Activated CD8-positive, alpha-beta memory T cell treated with anti-CD3 and anti-CD28 coated beads for 1 hour (primary cell): ENCODE results near the gene SLC17A9.

ENCODE experiments used
- DNase-seq, 2 donors: peaks; one replicate each; pipeline ENCODE4 v3.0.0-alpha.2; 2020; ENCODE audit warnings: low read depth in 1 of 2; ENCODE audit errors: extremely low read depth in 1 of 2

Gene SLC17A9

DNA sequence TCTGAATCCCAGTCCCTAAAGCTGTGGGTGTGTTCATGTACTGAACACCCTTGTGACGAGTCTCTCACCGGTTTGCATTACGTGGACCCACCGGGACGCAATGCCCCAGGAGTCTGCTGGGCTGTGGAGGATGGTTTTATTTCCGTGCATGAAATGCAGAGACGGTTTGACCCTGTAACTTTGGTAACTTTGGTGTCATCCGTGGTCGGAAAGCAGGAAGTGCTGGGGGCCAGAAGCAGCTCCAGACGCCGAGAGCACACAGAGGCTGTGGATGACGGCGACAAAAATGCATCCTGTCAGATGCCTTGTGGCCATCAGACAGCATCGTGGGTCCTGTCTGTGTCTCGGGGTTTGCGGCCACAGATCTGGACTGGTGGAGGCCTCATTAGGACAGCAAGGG is 47.1 kb downstream of the SLC17A9 start:
- no peak for DNase-seq

DNA sequence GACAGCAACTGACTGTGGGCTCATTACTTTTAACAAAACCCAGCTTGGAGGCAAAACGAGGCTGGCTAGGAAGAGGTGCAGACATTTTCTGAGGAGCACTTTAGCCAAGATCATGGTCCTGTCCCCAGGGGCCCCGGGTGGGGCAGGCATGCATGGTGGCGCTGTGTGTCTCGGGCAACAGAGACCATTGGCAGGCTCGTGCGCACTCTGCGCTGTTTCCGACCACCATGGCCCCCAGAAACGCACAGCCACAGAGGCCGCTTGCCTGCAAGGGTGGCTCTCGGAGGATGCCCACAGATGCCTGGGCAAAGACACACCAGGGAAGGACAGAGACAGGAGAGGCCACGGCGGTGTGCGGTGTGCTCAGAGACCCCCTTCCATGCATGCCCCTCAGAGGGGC is 47.5 kb downstream of the SLC17A9 start:
- DNase-seq = no peak

- no peak for DNase-seq
These were observed 48.4 kb downstream of the SLC17A9 start for GRCh38 chr20:63000958-63001357.

GRCh38 chr20:63002511-63002910 is 50.0 kb downstream of the SLC17A9 start:
- DNase-seq = no peak

- no peak for DNase-seq
These were observed 51.0 kb downstream of the SLC17A9 start for GRCh38 chr20:63003546-63003945.

DNA sequence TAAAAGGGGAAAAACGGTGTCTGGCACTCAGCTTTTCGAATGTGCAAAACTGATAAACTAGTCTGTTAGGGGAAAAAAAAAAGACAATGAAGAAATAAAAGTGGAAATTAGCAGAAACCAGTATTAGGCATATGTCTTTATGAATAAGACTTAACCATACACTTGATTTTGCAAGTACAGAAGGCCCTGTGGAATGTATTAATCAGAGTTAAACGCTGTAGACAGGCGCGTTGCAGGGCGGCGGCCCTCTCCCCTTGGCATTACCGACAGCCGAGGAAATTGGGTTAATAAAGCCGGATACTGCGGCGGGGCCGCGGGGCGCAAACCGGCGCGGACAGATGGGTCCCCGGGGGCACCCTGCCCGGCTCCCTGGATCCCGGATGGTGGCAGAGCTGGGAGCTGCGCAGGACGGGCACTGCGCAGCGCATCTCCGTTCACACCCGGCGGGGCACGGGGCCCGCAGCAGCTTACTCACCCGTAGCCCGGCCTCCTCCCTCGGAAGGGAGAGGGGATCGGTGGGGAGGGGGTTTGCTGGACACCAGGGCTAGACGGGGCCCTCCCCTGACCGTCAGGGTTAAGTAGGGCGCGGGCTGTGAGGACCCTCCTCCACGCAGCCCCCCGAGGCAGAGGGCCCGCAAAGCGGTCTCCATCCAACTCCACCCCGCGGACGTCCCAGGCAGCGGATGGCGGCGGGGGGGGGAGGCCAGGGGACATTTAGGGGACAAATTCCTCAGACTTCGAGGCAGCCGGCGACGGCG is 52.3 kb downstream of the SLC17A9 start:
- DNase-seq = no peak

GRCh38 chr20:63005365-63005861 is 52.9 kb downstream of the SLC17A9 start:
- no peak for DNase-seq

DNA sequence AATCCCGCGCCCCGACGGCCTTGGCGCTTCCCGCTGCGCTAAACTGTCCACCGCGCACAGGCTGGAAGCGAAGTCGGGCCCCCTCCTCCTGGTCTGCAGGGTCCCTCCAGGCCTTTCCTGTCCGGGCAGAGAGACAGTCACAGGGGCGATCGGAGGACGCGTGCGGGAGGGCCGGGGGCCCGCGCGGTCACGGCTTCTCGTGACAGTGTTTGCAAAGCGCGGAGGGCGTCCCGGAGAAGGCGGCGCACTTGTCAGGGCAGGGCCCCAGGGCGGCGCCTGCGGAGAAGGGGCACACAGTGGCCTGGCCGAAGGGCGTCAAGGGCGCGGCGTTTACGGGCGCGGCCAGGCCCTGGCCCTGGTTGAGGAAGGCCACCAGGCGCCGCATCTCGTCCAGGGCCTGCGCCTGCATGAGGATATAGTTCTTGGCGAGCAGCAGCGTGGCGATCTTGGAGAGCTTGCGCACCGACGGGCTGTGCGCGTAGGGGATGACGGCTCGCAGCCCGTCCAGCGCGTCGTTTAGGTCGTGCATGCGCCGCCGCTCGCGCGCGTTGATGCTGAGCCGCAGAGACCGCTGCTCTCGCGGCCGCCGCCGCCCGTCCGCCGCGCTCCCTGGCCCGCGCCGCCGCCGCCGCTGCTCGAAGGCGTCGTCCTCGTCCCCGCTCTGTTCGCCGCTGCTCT is 53.5 kb downstream of the SLC17A9 start:
- no peak for DNase-seq

DNA sequence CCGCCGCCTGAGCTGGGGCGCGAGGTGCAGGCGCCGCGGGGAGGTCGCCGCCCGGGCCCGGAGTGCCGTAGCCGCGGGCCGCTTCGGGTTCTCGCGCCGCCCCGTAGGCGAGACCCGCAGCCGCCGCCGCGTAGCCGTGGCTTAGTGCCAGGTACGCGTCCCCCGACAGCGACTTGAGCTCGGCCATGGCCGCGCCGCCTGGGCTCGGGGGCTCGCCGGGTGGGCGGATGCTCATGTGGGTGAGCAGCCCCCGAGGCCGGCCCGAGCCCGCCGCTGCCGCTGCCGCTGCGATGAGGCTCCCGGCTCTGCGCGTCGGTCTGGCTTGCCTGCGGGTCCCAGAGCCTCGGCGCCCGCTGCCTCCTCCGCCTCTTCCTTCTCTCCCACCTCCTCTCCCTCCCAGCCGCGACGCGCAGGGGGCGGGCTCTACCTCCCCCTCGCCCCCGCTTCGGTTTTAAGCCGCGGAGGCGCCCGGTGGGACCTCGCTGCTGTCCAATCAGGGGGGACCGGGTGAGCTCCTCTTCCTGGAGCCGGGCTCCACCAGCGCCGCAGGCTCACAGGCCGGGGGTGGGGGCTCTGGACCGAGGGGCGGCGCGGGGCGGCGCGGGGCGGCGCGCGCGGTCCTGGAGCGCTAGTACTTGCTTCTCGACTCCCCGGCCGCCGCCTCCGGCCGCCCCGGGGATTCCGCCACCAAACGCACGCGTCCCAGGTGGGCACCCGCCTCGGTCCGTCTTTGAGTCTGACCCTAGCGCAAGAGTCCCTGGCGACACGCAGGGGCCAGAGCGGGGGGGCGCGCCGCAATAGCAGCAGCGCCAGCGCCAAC is 54.2 kb downstream of the SLC17A9 start, which contains the start of gene BHLHE23:
Gene BHLHE23 (minus strand): TSS at position 425 of the 820 bp plus-strand sequence. CDS start 190 bp downstream, at position 235.
- DNase-seq = no peak

DNA sequence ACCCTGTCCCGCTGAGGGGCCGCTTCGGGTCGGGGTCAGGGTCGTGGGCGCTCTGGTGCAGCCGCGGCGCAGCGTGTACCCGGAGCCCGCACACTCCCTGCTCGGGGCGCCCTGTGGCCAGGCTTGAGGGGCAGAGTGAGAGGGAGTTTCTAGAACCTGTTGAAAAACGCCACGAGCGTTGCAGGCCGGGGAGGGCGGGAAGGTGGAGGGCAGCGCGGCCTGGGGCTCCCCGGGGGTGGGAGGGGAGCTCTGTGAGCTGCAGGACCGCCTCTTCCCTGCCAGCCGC is 54.8 kb downstream of the SLC17A9 start:
- no peak for DNase-seq

DNA sequence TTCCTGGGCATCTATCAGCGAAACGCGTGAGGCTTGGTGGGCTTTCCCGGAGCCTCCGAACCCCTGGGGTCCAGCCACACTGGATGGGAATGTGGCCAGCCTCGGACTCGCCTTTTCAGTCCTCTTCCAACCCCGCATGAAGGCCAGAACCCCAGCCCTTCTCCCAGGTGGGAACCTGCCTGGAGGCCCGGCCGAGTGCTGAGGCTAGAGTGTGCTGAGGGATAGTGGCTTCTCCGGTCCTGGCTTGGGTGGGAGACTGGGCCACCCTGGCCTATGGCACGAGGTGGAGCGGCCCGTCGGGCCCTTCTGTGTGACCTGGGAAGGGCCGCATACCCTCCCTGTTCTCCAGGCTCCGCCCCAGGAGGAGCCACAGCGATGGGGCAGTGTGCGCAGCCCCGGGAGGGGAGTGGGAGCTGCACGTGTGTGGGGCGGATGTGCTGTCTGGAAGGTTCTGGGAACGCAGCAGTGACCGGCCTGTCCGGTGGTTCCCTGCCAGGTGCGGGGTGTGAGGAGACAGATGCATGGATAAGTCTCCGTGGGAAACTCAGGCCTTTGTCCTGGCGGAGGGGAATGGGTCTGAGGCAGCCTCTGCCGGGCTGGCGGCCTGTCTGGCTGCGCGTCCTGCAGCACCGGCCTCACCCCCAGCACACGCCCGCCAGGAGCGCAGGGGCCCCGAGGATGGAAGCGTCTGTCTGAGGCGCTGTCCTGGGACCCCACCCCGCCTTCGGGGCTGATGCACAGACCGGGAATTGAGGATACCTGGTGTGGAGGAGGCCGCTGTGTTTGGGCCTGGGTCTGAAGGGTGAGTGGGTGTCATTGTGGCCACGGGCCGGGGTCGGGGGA is 55.4 kb downstream of the SLC17A9 start:
- DNase-seq = no peak

GRCh38 chr20:63008541-63009044 is 56.1 kb downstream of the SLC17A9 start:
- DNase-seq = no peak

DNA sequence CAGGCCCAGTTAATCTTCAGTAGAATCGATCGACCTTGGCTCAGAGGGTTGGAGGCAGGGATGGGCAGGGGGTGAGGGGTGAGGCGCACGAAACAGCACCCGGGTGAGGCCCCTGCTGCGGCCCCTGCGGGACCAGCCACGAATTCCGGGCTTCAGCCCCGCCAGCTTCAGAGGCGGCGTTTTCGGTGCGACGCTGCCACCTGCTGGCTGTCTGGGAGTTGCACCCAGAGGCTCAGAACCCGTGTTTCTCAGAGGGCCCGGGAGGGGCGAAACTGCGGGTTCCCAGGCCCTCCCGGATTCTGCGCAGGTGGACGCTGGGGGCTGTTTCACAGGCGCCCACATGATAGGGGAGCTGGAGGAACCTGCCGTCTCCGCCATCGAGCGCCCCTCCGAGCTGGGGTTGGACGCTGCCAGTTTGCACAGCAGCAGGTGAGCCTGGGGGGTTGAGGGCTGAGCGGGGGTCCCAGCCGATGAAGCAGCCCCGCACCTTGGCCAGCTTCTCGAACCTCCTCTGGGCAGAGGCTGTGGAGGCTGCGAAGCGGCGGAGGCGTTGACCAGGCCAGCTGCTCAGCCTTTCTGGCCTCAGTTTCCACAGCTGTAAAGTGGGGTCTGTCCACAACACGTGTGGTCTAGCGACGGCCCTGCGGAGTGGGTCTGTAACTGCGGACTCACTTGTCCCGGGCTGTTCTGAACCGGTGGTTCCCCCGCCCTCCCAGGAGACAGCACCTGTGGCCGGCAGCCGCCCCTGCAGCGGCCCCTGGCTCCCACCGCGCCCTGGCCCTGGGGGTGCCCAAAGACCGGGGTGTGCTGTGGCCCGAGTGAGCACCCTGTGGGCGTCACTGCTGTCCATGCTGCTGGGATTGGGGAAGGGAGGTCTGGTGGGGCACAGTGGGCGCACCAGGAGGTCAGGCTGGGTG is 56.8 kb downstream of the SLC17A9 start:
- peak; percentile 62 to 77 for DNase-seq

GRCh38 chr20:63009988-63010769 is 57.7 kb downstream of the SLC17A9 start:
- DNase-seq = peak; percentile 47 to 51

DNA sequence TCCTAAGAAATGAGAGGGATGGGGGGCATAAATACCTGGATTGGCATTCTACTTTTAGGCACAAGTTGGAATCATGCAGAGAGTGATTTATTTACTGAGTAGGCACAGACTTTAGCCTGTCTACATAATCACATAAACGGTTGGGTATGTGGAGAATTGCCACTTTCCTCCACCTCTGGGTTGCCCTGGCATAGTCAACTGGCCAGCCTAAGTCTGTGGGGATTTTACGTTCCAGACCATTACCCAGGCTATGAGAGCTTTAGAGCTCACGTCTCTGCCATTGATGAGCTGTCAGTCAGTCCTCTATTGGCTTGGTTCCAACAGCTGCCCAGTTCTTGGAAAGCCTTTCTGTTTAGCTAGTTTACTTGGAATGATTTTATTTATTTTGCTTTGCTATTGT is 59.3 kb downstream of the SLC17A9 start:
- no peak for DNase-seq

GRCh38 chr20:63013207-63013606 is 60.7 kb downstream of the SLC17A9 start:
- no peak for DNase-seq

- DNase-seq = no peak
These were observed 61.8 kb downstream of the SLC17A9 start for GRCh38 chr20:63014287-63014686.

DNA sequence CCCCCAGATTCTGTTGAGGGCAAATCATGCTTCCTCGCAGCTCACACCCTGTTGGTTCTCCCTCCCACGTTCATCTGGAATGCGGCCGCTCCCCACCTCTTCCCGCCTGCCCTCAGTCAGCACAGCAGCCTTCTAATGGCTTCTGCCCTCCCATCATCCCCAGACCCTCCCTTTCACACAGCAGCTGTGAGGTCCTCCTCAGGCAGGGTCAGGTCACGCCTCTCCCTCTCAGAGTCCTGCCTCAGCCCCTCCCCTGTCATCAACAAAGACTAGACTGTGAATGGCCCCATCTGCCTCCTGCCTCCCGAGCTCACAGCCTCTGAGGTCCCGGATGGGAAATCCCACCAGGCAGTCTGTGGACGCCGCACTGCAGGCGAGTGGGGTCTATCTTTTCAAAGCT is 62.2 kb downstream of the SLC17A9 start:
- no peak for DNase-seq
